Activated gamma-delta T cell (primary cell): ENCODE measurements around the gene SPSB4.

Experiments
- DNase-seq: peaks from one replicate; lab custom pipeline; 2025; lab: John Stamatoyannopoulos, UW

The SPSB4 gene

GRCh38 chr3:141076036-141076773 lies 25.1 kb downstream of the SPSB4 start:
- no peak for DNase-seq

GRCh38 chr3:141076797-141077571 lies 25.8 kb downstream of the SPSB4 start:
- no peak for DNase-seq

GRCh38 chr3:141077631-141078030 lies 26.5 kb downstream of the SPSB4 start:
- no peak for DNase-seq

GRCh38 chr3:141078200-141078599 lies 27.1 kb downstream of the SPSB4 start:
- DNase-seq: no peak

- no peak for DNase-seq
Measured at GRCh38 chr3:141080431-141080830, 29.3 kb downstream of the SPSB4 start.

- DNase-seq: no peak
Measured at GRCh38 chr3:141081141-141081795, 30.1 kb downstream of the SPSB4 start.

- DNase-seq: no peak
Measured at GRCh38 chr3:141082064-141082463, 30.9 kb downstream of the SPSB4 start.

- no peak for DNase-seq
Measured at GRCh38 chr3:141083226-141083625, 32.1 kb downstream of the SPSB4 start.

- DNase-seq: no peak
Measured at GRCh38 chr3:141083836-141084649, 32.9 kb downstream of the SPSB4 start.

GRCh38 chr3:141085343-141086070 lies 34.4 kb downstream of the SPSB4 start:
- DNase-seq: no peak

- DNase-seq: no peak
Measured at GRCh38 chr3:141086188-141086587, 35.0 kb downstream of the SPSB4 start.

- DNase-seq: no peak
Measured at GRCh38 chr3:141087076-141087777, 36.1 kb downstream of the SPSB4 start.

- no peak for DNase-seq
Measured at GRCh38 chr3:141087778-141088130, 36.6 kb downstream of the SPSB4 start.

GRCh38 chr3:141089339-141090152 lies 38.4 kb downstream of the SPSB4 start:
- DNase-seq: no peak

- DNase-seq: no peak
Measured at GRCh38 chr3:141091426-141091825, 40.3 kb downstream of the SPSB4 start.

- DNase-seq: no peak
Measured at GRCh38 chr3:141092663-141093062, 41.5 kb downstream of the SPSB4 start.

GRCh38 chr3:141093397-141093796 lies 42.2 kb downstream of the SPSB4 start:
- DNase-seq: no peak

GRCh38 chr3:141093971-141094684 lies 43.0 kb downstream of the SPSB4 start:
- DNase-seq: no peak
